NCI-H2081 (cell line): ENCODE measurements around the gene JAK1.
"Not testable (repeated sequence)": the region's sequence is repeated elsewhere in the genome, so short reads cannot be mapped to it uniquely, and the experiment has no call there.

Experiments used
- DNase-seq, 2 experiments: peaks; one replicate each; lab custom pipeline; 2025; lab: John Stamatoyannopoulos, UW

JAK1 gene

DNA sequence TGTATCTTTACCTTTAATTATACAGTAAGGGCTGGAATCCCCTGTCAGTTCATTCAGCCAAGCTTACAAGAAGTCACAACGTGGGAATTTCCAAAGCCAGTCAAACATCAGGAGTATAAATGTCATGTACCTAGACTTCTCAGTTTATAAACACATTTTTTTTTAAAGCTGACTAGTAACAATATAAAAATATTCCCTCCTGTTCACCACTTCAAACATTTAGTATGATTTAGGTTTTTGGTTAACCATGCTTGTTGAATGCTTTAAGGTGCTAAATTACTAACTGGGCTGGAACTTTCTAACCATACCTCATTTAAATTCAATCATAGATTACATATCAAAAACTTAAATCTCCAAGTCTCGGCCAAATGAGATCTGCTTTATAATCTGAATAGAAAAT, 44.0 kb downstream of the JAK1 start:
- no peak for DNase-seq

- DNase-seq = no peak
Observed at GRCh38 chr1:64921771-64922170, 44.6 kb downstream of the JAK1 start.

GRCh38 chr1:64920941-64921589, 45.3 kb downstream of the JAK1 start:
- no peak for DNase-seq

DNA sequence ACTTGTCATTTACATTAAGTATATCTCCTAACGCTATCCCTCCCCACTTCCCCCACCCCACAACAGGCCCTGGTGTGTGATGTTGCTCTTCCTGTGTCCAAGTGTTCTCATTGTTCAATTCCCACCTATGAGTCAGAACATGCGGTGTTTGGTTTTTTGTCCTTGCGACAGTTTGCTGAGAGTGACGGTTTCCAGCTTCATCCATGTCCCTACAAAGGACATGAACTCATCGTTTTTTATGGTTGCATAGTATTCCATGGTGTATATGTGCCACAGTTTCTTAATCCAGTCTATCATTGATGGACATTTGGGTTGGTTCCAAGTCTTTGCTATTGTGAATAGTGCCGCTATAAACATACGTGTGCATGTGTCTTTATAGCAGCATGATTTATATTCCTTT, 47.2 kb downstream of the JAK1 start:
- not testable (repeated sequence) for DNase-seq

DNA sequence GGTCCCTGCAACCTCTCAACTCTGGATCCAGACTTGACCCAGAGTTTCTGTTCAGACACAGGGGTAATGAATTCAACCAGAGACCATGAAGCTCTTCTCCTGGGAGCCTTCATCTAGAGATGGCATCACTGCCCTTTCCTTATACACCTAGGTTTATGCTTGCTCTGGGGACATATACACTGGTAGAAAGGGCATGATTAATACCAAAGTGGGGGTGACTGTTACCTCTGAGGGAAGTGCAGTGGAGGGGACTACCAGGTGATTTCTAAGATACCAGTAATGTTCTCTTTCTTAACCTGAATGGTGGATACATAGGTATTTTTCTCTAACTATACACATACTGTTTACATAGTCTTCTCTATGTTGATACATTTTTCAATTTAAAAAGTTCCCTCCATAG, 48.4 kb downstream of the JAK1 start:
- no peak for DNase-seq

DNA sequence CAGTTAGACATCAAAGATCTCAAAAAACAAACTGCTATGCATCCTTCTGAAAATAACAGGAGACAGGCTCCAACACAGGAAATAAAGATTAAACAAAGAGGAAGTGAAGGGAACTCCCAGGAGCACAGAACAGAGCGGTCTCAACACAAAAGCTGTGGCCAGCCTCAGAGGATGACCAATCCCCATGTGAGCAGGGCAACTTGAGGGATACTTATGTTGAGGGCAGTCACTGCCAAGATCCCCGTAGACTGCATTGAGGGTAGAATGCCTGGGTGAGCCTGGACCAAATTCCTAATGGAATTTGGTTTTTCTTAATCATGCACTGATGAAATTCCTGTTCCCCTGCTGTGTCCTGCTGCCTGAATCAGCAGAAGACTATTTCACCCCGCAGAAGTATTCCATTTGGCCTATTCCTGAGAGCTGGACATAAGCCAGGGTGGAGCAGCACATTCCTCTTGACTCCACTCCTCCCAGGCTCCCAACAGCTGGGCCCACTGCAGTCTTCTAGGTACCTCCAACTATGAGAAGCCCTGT, 49.0 kb downstream of the JAK1 start:
- DNase-seq = no peak

GRCh38 chr1:64915381-64916274, 50.7 kb downstream of the JAK1 start:
- no peak for DNase-seq

DNA sequence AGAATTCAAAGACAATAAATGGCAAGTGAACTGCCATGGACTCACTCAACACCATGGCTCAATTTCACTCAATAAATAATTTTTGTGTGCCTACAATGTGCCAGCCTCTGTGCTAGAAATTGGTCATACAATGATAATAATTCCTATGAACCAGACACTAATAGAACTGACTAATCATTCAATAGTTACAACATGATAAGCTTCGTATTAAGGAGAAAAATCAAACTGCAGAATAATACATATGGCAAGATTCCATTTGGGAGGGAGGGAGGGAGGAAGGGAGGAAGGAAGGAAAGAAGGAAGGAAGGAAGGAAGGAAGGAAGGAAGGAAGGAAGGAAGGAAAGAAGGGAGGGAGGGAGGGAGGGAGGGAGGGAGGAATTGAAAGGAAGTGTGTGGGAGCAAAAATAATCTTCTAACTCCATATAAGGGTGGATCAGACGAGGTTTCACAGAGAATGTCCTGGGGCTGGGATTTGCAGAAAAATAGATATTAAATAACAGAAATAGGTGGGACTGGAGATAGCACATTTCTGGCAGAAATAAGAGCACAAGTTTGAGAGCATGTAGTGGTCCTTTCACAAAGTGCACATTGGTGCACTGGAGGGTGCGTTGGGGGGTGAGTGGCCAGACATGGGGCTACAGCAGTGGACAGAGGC, 52.9 kb downstream of the JAK1 start:
- no peak for DNase-seq

DNA sequence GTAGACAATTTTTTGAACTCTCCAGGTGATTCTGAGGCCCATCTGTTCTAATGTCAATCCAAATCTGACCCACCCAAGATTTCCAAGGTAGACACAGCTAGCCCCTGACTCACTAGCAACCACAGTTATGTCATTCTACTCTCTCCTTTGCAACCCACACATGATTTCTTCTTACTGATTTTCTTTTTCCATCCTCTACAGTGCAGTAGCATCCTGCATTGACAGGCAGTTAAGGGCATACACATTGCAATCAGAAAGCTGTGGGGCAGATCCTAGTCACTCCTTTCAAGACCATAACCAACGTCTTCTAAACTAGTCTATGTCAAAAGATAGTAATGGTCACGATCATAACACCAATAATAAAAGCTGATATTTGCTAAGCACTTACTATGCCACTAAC, 54.2 kb downstream of the JAK1 start:
- DNase-seq = no peak

- DNase-seq = no peak
Observed at GRCh38 chr1:64911326-64911725, 55.0 kb downstream of the JAK1 start.

GRCh38 chr1:64909031-64909430, 57.3 kb downstream of the JAK1 start:
- no peak for DNase-seq

DNA sequence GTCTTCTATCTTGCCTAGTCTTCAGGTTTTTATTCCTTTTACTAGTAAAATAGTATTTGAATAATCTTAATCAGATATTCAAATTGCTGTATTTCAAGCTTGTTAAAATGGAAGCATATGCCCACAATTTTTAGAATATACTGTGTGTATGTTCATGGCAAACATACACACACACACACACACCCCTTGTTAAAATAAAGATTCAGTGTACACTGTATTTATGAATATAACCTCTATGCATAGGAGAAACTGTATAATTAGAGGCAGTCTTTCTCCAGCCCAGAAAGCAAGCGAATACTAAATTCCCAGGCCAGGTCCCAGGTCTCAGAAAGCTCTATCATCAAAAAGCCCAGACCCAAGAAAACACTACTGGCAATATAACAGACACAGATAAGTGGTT, 57.8 kb downstream of the JAK1 start:
- DNase-seq = no peak

DNA sequence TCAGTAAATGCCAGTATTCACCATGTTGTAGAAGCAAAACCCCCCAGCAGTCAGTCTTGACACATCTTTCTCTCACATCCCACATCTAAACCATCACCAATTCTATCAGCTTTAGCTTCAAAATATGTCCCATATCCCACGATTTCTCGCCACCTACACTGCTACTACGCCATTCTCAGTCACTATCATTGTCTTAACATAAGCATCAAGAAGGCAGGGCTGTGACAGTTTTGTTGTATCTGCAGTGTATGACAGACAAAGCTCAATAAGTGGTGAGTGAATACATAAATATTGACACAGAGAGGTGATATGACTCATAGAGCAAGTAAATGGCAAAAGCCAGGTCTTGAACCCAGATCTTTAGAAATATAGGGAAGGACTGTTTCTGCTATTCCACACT, 59.9 kb downstream of the JAK1 start:
- no peak for DNase-seq

GRCh38 chr1:64903593-64903992, 62.8 kb downstream of the JAK1 start:
- no peak for DNase-seq

DNA sequence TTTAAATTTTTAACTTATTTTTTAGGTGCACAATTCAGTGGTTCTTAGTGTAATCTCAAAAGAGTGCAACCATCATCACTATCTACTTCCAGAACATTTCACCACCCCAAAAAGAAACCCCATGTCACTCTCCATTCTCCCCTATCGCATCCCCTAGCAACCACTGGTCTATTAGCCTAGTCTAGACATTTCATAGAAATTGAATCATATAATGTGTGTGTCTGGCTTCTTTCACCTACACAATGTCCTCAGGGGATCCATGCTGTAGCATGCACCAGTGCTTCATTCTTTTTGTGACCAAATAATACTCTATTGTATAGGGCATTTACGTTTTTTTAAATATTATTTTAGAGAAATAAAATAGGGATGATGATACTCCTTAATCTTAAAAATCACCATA, 64.7 kb downstream of the JAK1 start:
- no peak for DNase-seq

DNA sequence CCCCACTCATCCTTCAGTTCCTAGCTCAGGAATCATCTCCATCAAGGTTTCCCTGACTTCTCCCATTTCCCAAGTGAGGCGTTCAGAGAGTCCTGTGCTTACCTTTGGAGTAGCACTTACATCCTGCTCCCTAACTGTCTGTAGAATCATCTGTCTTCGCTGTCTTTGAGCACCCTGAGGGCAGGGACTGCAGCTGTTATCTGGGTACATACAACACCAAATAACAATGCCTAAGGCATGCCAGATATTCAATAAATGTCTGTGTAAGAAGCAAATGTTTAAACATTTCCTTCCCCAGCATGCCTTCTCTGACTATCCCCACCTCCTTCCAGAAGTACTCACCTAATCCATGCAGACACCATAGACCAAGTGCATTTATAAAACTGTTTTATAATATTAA, 65.4 kb downstream of the JAK1 start:
- DNase-seq = no peak

- no peak for DNase-seq
Observed at GRCh38 chr1:64898107-64898861, 68.1 kb downstream of the JAK1 start.

DNA sequence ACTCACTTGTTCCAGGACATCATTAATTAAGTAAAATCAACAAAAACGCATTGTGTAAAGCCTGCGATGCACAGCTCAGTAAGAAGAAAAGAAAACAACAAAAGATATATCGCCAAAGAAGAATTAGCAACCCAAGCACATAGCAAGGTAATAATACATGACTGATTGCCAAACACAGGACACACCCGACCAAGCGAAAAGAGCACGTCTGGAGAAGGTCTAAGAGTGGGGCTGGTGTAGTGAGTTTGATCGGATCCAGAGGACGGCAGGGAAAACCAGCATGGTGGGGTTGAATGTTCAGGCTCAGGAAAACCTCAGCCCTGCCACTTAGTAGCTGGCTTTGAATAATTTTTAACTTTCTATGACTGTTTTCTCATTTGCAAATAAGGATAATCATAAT, 69.8 kb downstream of the JAK1 start:
- no peak for DNase-seq

GRCh38 chr1:64895500-64895899, 70.8 kb downstream of the JAK1 start:
- no peak for DNase-seq

GRCh38 chr1:64894438-64895196, 71.7 kb downstream of the JAK1 start:
- no peak for DNase-seq

DNA sequence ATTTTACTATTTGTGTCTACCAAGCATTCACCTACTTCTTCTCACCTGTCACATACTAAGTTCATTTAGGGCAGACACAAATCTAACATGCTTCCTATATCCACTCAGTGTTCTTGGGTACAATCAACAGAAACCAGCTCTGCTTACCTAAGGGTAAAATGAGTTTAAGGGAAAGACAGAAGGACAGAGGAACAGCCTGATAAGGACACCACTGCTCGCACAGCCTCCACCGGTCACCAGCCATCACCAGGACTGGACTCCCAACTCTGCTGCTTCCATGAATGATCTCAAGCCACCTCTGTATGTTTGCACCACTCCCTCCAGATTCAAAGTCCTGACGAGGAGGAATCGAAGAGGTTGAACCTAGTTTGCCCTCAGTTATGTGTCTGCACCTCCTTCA, 72.4 kb downstream of the JAK1 start:
- no peak for DNase-seq
